Epithelial cell of proximal tubule (primary cell): Measurements from ENCODE around the gene TPGS1. TPM values are rescaled to one million over a fixed set of nuclear protein-coding genes. Genes with fewer than 3 reads are reported as not detected.

Experiments used
- DNase-seq: peaks from one replicate; pipeline ENCODE4 v3.0.0-alpha.2; 2011; ENCODE audit warnings: low read depth
- H3K4me3 ChIP-seq: 2 replicates; pipeline ENCODE4 v1.5.1; 2011; ENCODE audit warnings: low read depth, mild to moderate bottlenecking, low read length
- total RNA-seq: library from RNA; depleted of rRNA; stranded (reverse); fragments of >200 nt; gene quantifications from 2 replicates; pipeline ENCODE4 v1.2.3, GENCODE V29; 2015
- TF ChIP-seq, protein P1 (sequence below): conservative IDR thresholded peaks from 2 replicates; pipeline ENCODE4 v1.5.1; 2012; ENCODE audit warnings: low read depth, mild to moderate bottlenecking, low read length

TPGS1 gene
- total RNA-seq, 1 donor from 2014 or later, result 78.1 TPM

DNA sequence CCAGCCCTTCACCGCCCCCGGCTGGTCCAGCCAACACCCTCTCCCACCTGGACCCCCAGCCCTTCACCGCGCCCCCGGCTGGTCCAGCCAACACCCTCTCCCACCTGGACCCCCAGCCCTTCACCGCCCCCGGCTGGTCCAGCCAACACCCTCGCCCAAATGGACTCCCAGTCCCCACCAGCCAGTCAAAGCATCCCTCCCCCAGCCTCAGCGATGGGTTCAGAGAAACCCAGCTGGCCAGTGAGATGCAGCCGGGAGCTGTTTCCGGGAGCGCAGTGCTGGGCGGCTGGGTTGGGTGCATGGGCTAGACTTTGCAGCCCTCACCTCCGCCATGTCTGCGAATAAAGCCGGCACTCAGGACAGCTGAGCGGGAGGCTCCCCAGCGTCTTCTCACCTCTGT lies 17.7 kb downstream of the TPGS1 start:
- H3K4me3 ChIP-seq, result no peak overlapping the region
- TF ChIP-seq, protein P1, sequence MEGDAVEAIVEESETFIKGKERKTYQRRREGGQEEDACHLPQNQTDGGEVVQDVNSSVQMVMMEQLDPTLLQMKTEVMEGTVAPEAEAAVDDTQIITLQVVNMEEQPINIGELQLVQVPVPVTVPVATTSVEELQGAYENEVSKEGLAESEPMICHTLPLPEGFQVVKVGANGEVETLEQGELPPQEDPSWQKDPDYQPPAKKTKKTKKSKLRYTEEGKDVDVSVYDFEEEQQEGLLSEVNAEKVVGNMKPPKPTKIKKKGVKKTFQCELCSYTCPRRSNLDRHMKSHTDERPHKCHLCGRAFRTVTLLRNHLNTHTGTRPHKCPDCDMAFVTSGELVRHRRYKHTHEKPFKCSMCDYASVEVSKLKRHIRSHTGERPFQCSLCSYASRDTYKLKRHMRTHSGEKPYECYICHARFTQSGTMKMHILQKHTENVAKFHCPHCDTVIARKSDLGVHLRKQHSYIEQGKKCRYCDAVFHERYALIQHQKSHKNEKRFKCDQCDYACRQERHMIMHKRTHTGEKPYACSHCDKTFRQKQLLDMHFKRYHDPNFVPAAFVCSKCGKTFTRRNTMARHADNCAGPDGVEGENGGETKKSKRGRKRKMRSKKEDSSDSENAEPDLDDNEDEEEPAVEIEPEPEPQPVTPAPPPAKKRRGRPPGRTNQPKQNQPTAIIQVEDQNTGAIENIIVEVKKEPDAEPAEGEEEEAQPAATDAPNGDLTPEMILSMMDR, result no peak
- DNase-seq, result no peak

DNA sequence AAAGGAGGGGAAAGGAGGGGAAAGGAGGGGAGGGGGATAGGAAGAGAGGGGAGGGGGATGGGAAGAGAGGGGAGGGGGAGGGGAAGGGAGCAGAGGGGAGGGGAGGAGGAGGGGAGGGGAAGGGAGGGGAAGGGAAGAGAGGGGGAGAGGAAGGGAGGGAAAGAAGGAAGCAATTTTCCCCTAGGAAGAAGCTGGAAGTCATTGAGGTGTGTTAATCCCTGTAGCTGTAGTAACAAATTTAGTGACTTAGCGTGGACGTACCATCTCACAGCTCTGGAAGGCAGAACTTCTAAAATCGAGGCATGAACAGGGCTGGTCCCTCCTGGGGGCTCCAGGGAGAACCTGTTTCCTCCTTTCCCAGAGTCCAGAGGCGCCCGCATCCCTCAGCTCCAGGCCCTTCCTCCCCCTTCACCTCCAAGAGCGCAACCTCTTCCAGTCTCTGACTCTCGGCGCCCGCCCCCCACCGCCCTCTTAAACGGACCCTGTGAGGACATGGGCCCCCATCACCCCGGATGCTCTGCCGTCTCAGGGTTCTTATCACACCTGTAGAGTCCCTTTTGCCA lies 18.6 kb downstream of the TPGS1 start:
- no peak overlapping the region for H3K4me3 ChIP-seq
- no peak for DNase-seq
- TF ChIP-seq, protein P1, result no peak

DNA sequence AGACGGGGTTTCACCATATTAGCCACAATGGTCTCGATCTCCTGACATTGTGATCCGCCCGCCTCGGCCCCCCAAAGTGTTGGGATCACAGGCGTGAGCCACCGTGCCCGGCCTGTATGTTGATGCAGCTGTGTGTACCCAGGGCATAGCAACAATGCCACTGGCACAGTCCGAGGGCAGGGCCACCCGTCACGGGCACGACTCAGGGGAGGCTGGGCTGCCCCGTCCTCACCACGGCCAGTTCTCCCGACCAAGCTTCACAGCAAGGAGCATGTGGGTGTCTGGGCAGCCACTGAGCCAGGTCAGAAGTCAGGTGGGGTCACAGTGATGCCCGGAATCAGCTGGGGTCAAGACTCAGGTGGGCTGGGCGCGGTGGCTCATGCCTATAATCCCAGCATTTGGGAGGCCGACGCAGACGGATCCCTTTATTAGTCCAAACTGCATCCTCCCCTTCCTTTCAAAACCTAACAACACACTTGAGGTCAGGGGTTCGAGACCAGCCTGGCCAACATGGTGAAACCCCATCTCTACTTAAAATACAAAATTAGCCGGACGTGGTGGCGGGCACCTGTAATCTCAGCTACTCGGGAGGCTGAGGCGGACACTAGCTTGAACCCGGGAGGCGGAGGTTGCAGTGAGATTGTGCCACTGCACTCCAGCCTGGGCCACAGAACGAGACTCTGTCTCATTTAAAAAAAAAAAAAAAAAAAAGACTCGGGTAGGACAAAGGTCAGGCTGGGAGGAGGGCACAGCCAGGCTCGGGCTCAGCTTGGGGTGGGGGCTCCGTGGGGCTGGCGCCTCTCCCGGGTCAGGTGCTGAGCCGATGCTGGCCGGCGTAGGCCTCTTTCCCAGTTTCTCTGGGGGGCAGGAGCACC lies 23.1 kb downstream of the TPGS1 start:
- TF ChIP-seq, protein P1, result no peak
- no peak for DNase-seq
- peak overlapping the region; percentile 74 for H3K4me3 ChIP-seq

DNA sequence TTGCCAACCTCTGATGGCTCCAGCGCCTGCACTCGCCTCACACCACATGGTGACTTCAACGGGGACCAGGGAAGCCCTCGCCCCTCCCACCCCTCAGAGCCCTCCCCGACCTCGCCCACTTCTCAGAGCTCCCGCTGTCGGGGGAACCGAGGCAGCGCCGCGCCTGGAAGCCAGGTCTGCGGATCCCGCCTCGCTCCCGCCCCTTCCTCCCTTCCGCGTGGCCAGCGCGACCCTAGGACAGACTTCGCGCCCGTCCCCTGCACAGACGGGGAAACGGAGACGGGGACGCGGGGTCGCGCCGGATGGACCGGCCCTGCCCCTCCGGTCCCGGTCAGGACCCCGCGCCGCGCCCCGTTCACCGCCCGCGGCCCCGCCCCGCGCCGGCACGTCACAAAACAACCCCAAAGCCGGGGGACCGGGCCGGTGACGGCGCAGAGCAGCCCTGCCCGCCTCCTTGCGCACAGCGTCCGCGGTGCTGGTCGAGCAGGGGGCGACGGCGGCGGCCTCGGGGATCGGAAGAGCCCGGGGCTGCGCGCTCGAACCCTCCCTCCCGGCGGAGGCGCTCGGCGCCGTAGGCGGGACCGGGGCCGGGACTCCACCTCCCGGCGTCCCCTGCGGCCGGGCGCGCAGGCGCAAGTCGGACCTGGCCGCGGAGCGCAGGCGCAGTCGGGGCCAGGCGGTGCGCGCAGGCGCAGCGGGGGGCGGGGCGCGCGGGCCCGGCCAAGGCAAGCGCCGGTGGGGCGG lies 23.9 kb downstream of the TPGS1 start:
- TF ChIP-seq, protein P1, result no peak

DNA sequence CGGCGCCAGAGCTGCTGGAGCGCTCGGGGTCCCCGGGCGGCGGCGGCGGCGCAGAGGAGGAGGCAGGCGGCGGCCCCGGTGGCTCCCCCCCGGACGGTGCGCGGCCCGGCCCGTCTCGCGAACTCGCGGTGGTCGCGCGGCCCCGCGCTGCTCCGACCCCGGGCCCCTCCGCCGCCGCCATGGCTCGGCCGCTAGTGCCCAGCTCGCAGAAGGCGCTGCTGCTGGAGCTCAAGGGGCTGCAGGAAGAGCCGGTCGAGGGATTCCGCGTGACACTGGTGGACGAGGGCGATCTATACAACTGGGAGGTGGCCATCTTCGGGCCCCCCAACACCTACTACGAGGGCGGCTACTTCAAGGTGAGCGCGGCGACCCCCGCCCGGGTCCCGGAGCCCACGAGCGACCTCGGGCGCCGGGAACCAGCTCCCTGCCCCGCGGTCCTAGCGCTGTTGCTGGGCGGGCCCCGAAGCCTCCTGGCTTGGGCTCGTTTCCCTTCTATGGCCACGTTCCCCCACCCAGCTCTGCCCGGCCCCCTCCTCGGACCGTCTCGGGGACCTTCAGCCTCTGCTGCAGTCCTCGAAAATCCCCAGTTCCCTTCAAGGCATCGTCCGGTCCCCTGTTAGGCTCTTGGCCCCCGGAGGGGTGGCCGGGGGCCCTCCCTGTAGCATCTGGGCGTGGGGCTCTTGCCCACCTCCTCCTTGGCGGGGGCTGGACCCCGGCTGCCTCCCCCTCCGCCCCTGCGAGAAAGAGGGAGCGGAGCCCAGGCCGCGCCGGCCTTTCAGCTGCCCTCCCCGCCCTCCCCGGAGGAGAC lies 24.7 kb downstream of the TPGS1 start, which contains the start of gene CDC34:
Gene CDC34 (plus strand): TSS at position 8 of the 808 bp plus-strand sequence. CDS start 172 bp downstream, at position 180.
- TF ChIP-seq, protein P1, result no peak
- H3K4me3 ChIP-seq, result peak within 1 kb of the TSS; percentile 97
- DNase-seq, result no peak

More for the DNA sequence above, 23.9 kb downstream of the TPGS1 start:
- peak overlapping the region; percentile 97 for H3K4me3 ChIP-seq
- no peak for DNase-seq
